Cardiac fibroblast (primary cell): ENCODE data around the gene OPN3.

Source experiments
- DNase-seq, 2 donors: peaks; one replicate each; pipeline versions ENCODE4 v3.0.0 to v3.0.0-alpha.2; 2010; ENCODE audit warnings: low read depth in 2 of 2
- H3K4me3 ChIP-seq, 2 donors: replicated peaks in 1 of 2; 1 replicate in 1 of 2; 2 replicates in 1 of 2; pipeline ENCODE4 v1.5.1; 2011; ENCODE audit warnings: low read depth in 2 of 2, low read length in 2 of 2, mild to moderate bottlenecking in 2 of 2, moderate library complexity in 1 of 2
- TF ChIP-seq, protein P1 (sequence below): IDR thresholded peaks from one replicate; pipeline ENCODE4 v1.5.1; 2011; ENCODE audit warnings: low read depth, mild to moderate bottlenecking, low read length, inconsistent platforms

Gene OPN3

DNA sequence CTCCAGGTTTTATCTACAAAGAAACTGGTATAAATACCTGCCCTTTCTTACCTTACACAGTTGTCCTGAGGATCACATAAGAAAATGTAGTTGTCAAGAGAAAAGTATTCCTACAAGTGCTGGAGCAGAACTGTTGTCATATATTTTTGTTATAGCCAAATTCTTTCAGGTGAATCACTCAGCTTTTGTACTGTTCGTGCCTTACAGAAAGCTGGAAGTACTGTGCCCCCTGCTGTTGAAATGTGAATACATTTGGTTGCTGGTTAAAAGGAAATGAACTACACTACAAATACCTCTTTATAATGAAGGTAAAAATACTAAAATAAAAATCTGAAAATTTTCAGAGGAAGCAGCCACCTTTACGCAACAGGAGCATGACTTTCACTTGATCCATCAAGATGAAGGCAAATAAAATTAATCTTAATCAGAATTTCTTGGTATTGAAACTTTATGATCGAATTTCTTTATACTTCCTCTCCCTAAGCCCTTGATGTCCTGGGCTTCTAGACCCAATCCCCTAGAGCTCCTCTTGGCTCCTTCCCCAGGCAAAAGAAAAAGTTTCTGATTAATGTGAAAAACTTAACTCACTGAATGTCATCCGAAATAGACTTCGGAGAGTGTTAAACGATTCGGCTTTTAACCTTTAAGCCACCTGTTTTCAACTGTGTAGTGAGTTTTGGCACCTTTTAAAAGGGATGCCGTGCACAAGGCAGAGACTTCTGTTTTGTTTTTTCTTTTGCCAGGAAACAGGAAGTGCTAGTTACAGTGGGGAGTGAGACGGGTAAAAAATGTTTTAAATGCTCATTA is 12.5 kb downstream of the OPN3 start:
- peak; percentile 85 to 92 for DNase-seq
- TF ChIP-seq, protein P1, sequence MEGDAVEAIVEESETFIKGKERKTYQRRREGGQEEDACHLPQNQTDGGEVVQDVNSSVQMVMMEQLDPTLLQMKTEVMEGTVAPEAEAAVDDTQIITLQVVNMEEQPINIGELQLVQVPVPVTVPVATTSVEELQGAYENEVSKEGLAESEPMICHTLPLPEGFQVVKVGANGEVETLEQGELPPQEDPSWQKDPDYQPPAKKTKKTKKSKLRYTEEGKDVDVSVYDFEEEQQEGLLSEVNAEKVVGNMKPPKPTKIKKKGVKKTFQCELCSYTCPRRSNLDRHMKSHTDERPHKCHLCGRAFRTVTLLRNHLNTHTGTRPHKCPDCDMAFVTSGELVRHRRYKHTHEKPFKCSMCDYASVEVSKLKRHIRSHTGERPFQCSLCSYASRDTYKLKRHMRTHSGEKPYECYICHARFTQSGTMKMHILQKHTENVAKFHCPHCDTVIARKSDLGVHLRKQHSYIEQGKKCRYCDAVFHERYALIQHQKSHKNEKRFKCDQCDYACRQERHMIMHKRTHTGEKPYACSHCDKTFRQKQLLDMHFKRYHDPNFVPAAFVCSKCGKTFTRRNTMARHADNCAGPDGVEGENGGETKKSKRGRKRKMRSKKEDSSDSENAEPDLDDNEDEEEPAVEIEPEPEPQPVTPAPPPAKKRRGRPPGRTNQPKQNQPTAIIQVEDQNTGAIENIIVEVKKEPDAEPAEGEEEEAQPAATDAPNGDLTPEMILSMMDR = peak; percentile 67
- H3K4me3 ChIP-seq = no peak overlapping the region

DNA sequence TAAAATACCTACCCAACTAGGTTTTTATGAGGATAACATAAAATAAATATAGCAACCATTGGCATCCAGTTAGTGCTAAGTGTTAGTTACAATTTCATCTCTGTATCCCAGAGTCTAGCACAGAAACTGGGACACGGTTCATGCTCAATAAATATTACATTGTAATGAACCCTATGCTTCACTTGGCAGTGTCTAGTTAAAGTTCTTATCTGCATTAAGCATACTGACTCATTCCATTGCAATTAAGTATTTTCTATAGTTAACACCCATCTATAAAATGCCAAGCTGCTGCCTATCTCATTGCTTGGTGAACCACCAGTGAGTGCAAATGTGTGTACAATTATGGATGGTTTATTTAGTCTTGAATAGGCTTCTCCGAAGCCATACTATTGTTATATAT is 15.2 kb downstream of the OPN3 start:
- peak in 1 of 2 donors; percentile 48 for DNase-seq
- H3K4me3 ChIP-seq = no peak overlapping the region
- TF ChIP-seq, protein P1 = no peak

DNA sequence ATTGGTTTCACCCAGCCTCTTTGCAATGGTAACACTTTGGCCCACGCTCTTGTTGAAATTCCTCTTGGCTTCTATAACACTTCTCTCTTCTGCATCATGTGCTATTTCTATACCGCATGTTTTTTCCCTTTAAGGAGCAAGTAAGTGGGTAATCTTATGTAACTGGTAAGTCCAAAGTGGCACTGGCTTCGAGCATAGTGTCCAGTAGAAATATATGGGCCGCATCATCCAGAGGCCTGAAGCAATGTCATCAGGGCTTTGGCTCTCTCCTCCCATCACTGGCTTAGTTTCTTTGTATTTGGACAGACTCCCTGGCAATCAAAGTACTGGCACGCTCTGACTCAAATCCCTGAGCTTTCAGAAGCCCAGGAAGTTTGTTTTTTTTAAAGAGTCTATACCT is 17.5 kb downstream of the OPN3 start:
- no peak overlapping the region for H3K4me3 ChIP-seq
- DNase-seq = peak in 1 of 2 donors; percentile 42
- TF ChIP-seq, protein P1 = no peak

DNA sequence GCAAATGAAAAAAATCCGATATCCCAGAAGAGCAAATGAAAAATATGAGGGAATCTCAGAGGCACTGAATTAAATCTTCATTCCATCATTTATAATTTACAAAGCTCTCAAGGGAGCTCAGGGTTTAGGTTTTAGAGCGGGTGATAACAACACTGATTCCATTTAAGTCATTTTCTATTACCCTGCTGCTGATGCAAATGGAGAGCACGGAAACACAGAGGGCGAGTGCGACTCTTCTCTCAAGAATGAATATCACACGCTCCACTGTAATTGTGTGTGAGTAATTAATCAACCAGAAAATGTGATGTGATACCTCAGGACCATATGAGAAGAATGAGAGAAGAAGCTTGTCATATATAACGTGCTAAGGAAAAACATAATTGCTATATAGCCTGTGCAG is 22.7 kb downstream of the OPN3 start:
- H3K4me3 ChIP-seq = no peak overlapping the region
- DNase-seq = no peak
- TF ChIP-seq, protein P1 = no peak

DNA sequence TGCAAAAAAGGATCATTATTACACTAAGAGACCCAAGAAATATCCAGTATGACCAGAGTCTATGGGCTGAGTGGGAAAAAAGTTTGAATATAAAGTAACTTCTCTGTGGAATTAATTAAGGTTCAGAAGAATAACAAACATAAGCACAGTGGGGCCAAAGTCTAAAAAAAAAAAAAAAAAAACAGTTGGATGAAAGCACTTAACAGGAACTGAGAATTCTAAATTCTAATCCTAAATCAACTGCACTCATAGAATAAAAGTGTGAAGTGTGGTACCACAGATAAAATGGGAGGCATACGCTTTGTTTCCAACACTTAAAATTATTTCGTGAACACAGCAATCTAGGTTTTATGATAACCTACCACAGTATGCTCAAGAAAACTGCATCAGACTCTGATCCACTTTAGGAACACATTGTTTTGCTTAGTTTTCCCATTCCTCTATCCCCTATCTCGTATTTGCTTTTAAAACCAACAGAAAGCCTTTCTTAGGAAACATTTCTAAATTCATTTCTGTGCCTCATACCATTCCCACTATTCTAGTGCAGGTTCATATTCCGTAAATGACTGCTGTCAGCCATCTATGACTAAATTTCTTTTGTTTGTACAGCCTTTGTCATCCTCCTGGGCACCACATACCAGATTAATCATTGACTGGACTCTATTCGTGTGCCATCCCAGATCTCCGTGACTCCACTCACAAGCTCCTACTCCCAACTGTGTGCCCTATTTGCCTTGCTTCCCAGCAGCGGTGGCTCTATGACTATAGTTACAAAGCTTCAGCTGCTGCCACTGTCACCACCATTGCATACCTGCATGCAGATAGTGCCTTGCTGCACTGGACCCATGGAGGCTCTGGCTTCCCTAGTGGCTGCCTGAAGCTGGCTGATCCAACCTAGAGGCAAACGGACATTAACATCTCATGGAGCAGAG is 24.9 kb downstream of the OPN3 start:
- DNase-seq = peak in 1 of 2 donors; percentile 39
- TF ChIP-seq, protein P1 = no peak
- H3K4me3 ChIP-seq = no peak overlapping the region

DNA sequence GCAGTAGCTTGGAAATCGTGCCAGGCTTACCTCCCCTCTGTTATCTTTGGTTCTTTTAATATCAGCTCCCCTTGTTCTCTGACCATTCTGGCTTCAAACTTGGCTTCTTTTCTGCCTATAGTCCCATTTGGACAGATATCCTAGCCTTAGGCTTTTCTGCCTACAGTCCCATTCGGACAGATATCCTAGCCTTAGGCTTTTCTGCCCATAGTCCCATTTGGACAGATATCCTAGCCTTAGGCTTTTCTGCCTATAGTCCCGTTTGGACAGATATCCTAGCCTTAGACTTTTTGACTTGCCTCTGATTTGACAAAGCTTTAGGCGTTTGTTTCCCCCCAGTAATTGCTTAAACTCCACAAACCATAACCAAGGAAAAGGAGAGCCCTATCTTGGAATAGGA is 25.6 kb downstream of the OPN3 start:
- TF ChIP-seq, protein P1 = no peak
- no peak for DNase-seq
- H3K4me3 ChIP-seq = no peak overlapping the region
